ENCODE results near the gene ACSF2. TPM values are rescaled to one million over a fixed set of nuclear protein-coding genes. Genes with fewer than 3 reads are reported as not detected.

The ACSF2 gene
- total and polyA plus RNA-seq, 2 of the 13 experiments (the other 11 are each of a cell fraction or from before 2014, with no cell fraction given) = 87.3 to 109 TPM

- TF ChIP-seq ZBTB40 (IDR thresholded peaks at IDR 0.05) = no peak
- TF ChIP-seq ZBTB40 (CRISPR knock-in tag; IDR thresholded peaks at IDR 0.05) = 0 out of 2 replicates have a peak, but pooled peaks have one; percentile 54
- TF ChIP-seq, protein P1, sequence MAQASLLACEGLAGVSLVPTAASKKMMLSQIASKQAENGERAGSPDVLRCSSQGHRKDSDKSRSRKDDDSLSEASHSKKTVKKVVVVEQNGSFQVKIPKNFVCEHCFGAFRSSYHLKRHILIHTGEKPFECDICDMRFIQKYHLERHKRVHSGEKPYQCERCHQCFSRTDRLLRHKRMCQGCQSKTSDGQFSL (CRISPR knock-in tag; IDR thresholded peaks at IDR 0.05) = no peak
- no peak for TF ChIP-seq DR1 (CRISPR knock-in tag; IDR thresholded peaks at IDR 0.05)
- no peak for TF ChIP-seq SMC3 (IDR thresholded peaks at IDR 0.05; ENCODE audit: low read length)
- no peak for TF ChIP-seq HNRNPLL (IDR thresholded peaks at IDR 0.05; ENCODE audit: low read depth, low read length, poor library complexity, severe bottlenecking)
- no peak for TF ChIP-seq SKIL (CRISPR knock-in tag; IDR thresholded peaks at IDR 0.05; ENCODE audit: borderline replicate concordance)
- no peak for TF ChIP-seq POLR2AphosphoS2 (IDR thresholded peaks at IDR 0.05; ENCODE audit: low read depth, low read length)
- TF ChIP-seq HHEX (CRISPR knock-in tag; IDR thresholded peaks at IDR 0.05) = no peak
Observed at GRCh38 chr17:50476545-50477315, 50.7 kb downstream of the ACSF2 start (continued).

All from HepG2 (cell line).